Heart left ventricle (tissue), 16 donors: ENCODE results near the gene CRELD2. TPM values are rescaled to one million over a fixed set of nuclear protein-coding genes. Genes with fewer than 3 reads are reported as not detected.

ENCODE experiments used
- ATAC-seq, 4 donors: fragments of 200-7000 bp; cut with Tn5 transposase; one replicate each; pipeline ENCODE4 v1.9.1; 2020 to 2022; ENCODE audit warnings: moderate library complexity in 4 of 4, mild to moderate bottlenecking in 3 of 4, moderate number of reproducible peaks in 1 of 4
- DNase-seq, 5 donors: peaks; one replicate each; pipeline ENCODE4 v3.0.0-alpha.2; 2020
- H3K27ac ChIP-seq, 12 donors: fragments of 200-600 bp; sonication (generic) in 4 of 12; one replicate each; pipeline versions ENCODE4 v1.5.0 to v1.8.0; 2016 to 2022; ENCODE audit warnings: mild to moderate bottlenecking in 2 of 12
- H3K27me3 ChIP-seq, 9 donors: fragments of 200-600 bp; sonication (generic) in 2 of 9; one replicate each; pipeline versions ENCODE4 v1.5.1 to v1.8.0; 2016 to 2022; ENCODE audit warnings: mild to moderate bottlenecking in 3 of 9
- H3K36me3 ChIP-seq, 9 donors: fragments of 200-600 bp; sonication (generic) in 2 of 9; one replicate each; pipeline versions ENCODE4 v1.5.0 to v1.8.0; 2018 to 2022; ENCODE audit warnings: mild to moderate bottlenecking in 2 of 9
- H3K4me1 ChIP-seq, 12 donors: fragments of 200-600 bp; sonication (generic) in 4 of 12; one replicate each; pipeline versions ENCODE4 v1.5.0 to v1.8.0; 2016 to 2022; ENCODE audit warnings: mild to moderate bottlenecking in 3 of 12
- H3K4me3 ChIP-seq, 12 donors: fragments of 200-600 bp; sonication (generic) in 4 of 12; one replicate each; pipeline versions ENCODE4 v1.5.0 to v1.8.0; 2017 to 2022; ENCODE audit warnings: mild to moderate bottlenecking in 9 of 12, moderate library complexity in 4 of 12
- H3K9me3 ChIP-seq, 12 donors: fragments of 200-600 bp; sonication (generic) in 4 of 12; one replicate each; pipeline versions ENCODE4 v1.5.0 to v1.8.0; 2016 to 2022; ENCODE audit warnings: mild to moderate bottlenecking in 1 of 12
- POLR2A ChIP-seq, 2 donors: fragments of 450-650 bp; IDR thresholded peaks; one replicate each; pipeline ENCODE4 v1.6.1; 2017; ENCODE audit warnings: antibody characterized with exemption in 2 of 2, mild to moderate bottlenecking in 2 of 2, moderate library complexity in 2 of 2
- WGBS, 4 donors: extraction: QIAGEN DNeasy Blood & Tissue Kit in 2 of 4; methylation state at CpG; one replicate each; pipeline versions ENCODE4 v1.1.5 to v1.1.7; 2013 to 2018; 5-methylcytosine and 5-hydroxymethylcytosine counted together
- intact Hi-C, 10 donors: fragments of 100-400 bp; cut with DNase I; formaldehyde crosslinking; loops; one replicate each; pipeline versions ENCODE4 v1.11.1 to v1.14.2; 2022
- polyA plus RNA-seq, 2 donors: library from polyadenylated mRNA; stranded (reverse); fragments of 200-250 nt; gene quantifications; one replicate each; pipeline ENCODE4 v1.2.3, GENCODE V29; 2013
- total RNA-seq, 9 donors: library from RNA; depleted of rRNA in 2 of 9; stranded (reverse); fragments of >200 nt in 2 of 9; fragmentation: NEBNext Ultra II Directional in 3 of 9; extraction: Animal tissue kit (Norgen Biotek cat#: 25700) in 3 of 9; gene quantifications; one replicate each; pipeline versions ENCODE4 v1.1.0 to v1.2.4, GENCODE V29; 2016 to 2023
- TF ChIP-seq, protein P1 (sequence below), 12 donors: fragments of 200-600 bp; sonication (generic) in 4 of 12; IDR thresholded peaks; one replicate each; pipeline versions ENCODE4 v1.5.0 to v1.8.0; 2018 to 2022; ENCODE audit warnings: antibody characterized with exemption in 12 of 12, mild to moderate bottlenecking in 5 of 12
- donor health status: ischemic (EF 13 %, LVEDD 7.1; RV severe dilation, severe dysfunction).
- donor health status: healthy with polysubstance abuse.
- donor health status: DM: no; HTN: yes; CAD: no.
- donor health status: DM: no; HTN: no; CAD: no.
- donor health status: ischemic (EF 25% LVEDD 6.9; RV normal size, moderate dysfunction).
- donor health status: ischemic (EF 25% LVEDD 5.7; RV mildly dilated, moderate dysfunction).
- donor health status: healthy.
- donor health status: DM: yes; HTN: yes; CAD: no.
- donor health status: ischemic (EF 35%, LVEDD 5.7; RV mildly dilated, moderate dysfunction).
- donor health status: nonischemic (EF 11% LVEDD 7.7; RV severe dilation, severe dysfunction).
- donor health status: DM: yes; HTN: yes; CAD: no.
- donor health status: PGD.
- donor health status: ischemic (EF 29% LVEDD 5.4; RV normal size, mild dysfunction).
- donor health status: nonischemic (EF 23%, LVEDD 6.1; RV moderate dilation, normal function).

Gene CRELD2
- total and polyA plus RNA-seq, 11 donors = 15.0 to 70.3 (median 21.6) TPM

DNA sequence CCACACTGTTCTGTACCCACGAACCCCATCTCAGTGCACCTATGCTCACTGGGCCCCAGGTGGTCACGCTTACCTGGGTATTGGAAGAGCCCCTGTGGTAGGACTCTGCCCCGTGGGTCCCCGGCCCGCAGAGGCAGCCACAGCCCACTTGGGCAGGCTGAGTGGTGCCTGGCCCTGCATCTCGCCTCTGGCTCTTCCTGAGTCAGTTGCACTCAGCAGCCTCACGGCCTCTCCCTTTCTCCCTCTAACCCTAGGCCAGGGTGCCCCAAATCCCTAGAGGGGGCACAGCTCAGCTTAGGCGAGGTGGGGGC lies 9.7 kb downstream of the CRELD2 start:
- intact Hi-C loops = loop anchor here in 7 of 10 donors (1.0 to 10.0 kb wide), 7 partner anchors 65 to 257 kb away; partner anchors contain the start of gene TRABD (in 1 of the 7)
- no peak for TF ChIP-seq POLR2A (IDR thresholded peaks at IDR 0.05)
- TF ChIP-seq, protein P1, sequence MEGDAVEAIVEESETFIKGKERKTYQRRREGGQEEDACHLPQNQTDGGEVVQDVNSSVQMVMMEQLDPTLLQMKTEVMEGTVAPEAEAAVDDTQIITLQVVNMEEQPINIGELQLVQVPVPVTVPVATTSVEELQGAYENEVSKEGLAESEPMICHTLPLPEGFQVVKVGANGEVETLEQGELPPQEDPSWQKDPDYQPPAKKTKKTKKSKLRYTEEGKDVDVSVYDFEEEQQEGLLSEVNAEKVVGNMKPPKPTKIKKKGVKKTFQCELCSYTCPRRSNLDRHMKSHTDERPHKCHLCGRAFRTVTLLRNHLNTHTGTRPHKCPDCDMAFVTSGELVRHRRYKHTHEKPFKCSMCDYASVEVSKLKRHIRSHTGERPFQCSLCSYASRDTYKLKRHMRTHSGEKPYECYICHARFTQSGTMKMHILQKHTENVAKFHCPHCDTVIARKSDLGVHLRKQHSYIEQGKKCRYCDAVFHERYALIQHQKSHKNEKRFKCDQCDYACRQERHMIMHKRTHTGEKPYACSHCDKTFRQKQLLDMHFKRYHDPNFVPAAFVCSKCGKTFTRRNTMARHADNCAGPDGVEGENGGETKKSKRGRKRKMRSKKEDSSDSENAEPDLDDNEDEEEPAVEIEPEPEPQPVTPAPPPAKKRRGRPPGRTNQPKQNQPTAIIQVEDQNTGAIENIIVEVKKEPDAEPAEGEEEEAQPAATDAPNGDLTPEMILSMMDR (IDR thresholded peaks at IDR 0.05) = no peak
- WGBS, 4 donors = 86 to 94% (median 92%) methylated on average over 4 to 8 of the region's 8 CpGs
- Histone ChIP-seq H3K27ac (no peak overlapping the region), H3K4me1 (peaks cover 0 to 41% (median 23%) of the 10 kb centered on the region in 12 donors), H3K9me3 (no peaks in the 10 kb centered on the region), H3K36me3 (peaks cover 0 to 24% (median 14%) of the 10 kb centered on the region in 9 donors), H3K4me3 (no peak overlapping the region), H3K27me3 (peaks cover 0 to 9% (median 5%) of the 10 kb centered on the region in 9 donors)
- DNase-seq (no peak), ATAC-seq (no peak)

DNA sequence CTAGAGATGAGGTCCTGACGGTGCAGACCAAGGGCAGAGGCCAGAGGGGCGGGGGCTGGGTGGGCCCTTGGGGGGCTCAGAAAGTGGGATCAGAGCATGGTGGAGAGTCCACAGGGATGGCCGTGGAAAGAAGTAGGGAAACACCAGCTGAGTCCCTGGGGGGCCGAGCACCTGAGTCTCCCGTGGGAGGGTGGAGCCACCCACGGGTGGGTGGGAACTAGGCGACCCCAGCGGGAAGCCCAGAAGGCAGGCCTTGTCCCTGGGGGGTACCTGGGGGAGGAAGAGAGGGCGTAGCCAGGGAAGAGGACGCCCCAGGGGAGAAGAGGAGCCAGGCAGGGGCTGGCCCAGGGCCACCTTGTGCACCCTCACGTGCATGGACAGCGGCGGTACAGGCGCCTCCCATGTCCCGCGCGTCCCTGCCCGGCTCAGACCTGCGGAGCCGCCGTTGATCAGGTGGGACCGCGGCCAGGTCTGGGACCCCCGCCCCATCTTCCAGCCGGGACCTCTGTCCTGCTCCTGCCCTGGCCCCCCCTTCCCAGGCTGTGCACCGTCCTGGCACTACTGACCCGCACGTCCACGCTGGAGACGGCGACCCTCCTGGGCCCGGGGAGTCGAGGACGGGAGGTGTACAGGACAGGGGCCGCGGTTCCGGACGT lies 10.2 kb downstream of the CRELD2 start:
- no peaks in the 10 kb centered on the region for H3K9me3 ChIP-seq
- WGBS, 4 donors = 36 to 50% (median 49%) methylated on average over 18 to 38 of the region's 38 CpGs
- peaks cover 0 to 21% (median 13%) of the 10 kb centered on the region in 9 donors for H3K36me3 ChIP-seq
- intact Hi-C loops = loop anchor here in 8 of 10 donors (1.0 to 10.0 kb wide), 8 partner anchors 64 to 256 kb away; partner anchors contain the start of gene TRABD (in 1 of the 8)
- DNase-seq (no peak), ATAC-seq (no peak)
- no peak overlapping the region for H3K27ac ChIP-seq
- no peak overlapping the region for H3K4me3 ChIP-seq
- H3K27me3 ChIP-seq = peaks cover 0 to 9% (median 5%) of the 10 kb centered on the region in 9 donors
- H3K4me1 ChIP-seq = peaks cover 0 to 46% (median 28%) of the 10 kb centered on the region in 12 donors
- no peak for TF ChIP-seq POLR2A (IDR thresholded peaks at IDR 0.05)
- TF ChIP-seq, protein P1 (IDR thresholded peaks at IDR 0.05) = no peak

DNA sequence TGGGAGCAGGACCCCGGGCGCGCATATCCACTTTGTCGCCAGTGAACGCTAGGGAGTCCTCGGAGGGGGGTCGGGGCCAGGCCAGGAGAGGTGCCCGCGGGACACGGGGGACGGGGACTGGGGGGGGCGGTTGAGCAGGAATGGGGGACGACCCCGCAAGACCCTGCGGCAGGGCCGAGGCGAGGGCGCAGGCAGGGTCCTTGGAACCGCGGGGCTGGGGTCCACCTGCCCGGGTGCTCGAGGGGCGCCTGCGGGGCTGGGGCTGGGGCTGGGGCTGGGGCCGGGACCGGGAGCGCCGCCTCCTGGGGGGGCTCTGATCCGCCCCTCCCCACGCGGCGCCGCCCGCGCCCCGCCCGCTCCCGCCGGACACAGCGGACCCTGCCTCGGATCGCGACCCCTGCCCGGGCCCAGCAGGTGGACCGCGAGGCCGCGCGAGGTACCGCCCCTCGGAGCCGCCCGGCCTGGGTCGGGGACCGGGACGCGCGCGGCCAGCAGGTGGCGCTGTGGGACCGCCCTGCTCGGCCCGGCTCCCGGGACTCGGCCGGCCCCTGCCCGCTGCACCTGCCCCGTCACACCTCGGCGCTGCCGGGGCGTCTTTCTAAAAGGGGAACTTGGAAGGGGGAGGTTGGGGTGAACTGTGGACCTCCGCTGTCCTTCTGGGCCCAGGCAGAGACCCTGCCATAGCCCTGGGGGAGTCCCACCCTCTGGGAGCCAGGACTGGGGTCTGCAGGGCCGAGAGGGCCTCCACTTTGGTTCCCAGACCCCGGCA lies 11.0 kb downstream of the CRELD2 start:
- 3 to 5% (median 4%) methylated on average over 20 to 75 of the region's 75 CpGs for WGBS, 4 donors
- intact Hi-C loops = loop anchor here in 8 of 10 donors (1.0 to 10.0 kb wide), 8 partner anchors 63 to 255 kb away; partner anchors contain the start of gene TRABD (in 1 of the 8)
- DNase-seq = peak in 3 of 5 donors; percentile 57 to 86 (median 73)

More for the DNA sequence above, 11.0 kb downstream of the CRELD2 start:
- TF ChIP-seq, protein P1 (IDR thresholded peaks at IDR 0.05) = peak; percentile 61 to 99 (median 90)
- no peak for TF ChIP-seq POLR2A (IDR thresholded peaks at IDR 0.05)
- no peak overlapping the region for H3K27ac ChIP-seq
- peaks cover 2 to 53% (median 36%) of the 10 kb centered on the region in 12 donors for H3K4me1 ChIP-seq
- peaks cover 0 to 9% (median 5%) of the 10 kb centered on the region in 9 donors for H3K27me3 ChIP-seq
- ATAC-seq = peak in 3 of 4 donors; percentile 33 to 55 (median 53)
- H3K4me3 ChIP-seq = peak overlapping the region in 2 of 12 donors; percentile 19 to 32
- H3K36me3 ChIP-seq = peaks cover 0 to 14% (median 9%) of the 10 kb centered on the region in 9 donors
- no peaks in the 10 kb centered on the region for H3K9me3 ChIP-seq
